GM15510 (cell line): ENCODE data around the gene VGLL4.

Experiments used
- POLR2A ChIP-seq: IDR thresholded peaks from 3 replicates; pipeline ENCODE4 v1.6.1; 2011; ENCODE audit warnings: borderline replicate concordance; ENCODE audit not compliant: insufficient read length; ENCODE audit errors: extremely low read depth

Gene VGLL4

DNA sequence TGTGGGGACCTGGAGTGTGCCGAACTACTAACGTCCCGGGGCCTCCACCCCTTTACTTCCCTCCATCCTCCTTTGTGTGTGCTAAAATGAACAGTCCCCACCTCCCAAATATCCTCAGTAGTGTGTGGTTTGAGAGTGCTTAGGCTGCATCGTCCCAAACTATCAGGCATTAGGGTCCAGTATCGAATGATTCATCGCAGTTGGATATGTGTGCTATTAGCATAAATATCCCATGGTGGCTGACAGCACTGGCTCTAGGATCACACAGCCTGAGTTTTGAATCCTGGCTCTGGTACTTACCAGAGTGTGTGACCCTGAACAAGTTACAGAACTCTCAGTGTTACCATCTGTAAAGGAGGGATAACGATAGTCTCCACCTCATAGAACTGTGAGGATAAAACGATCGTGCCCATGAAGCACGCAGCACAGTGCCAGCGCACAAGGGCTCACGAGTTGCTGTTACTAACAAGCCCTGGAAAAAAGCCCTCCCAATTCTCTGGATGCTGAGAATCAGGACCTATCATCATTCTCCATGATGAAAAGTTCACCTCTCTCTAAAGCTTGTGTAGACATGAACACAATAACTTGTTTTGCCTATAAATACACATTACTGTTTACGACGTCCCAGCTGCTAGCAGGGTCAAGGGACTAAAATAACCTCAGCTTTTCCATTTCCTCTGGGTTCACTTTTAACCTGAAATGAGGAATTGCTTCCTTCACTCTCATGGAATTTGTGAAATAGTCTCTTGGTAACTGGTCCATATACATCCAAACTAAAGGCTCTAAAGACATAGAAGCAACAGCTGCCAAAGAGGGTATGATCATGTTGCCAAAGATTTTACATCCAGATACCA lies 51.0 kb downstream of the VGLL4 start:
- TF ChIP-seq POLR2A: no peak

GRCh38 chr3:11591391-11592282 lies 52.1 kb downstream of the VGLL4 start:
- TF ChIP-seq POLR2A: no peak

DNA sequence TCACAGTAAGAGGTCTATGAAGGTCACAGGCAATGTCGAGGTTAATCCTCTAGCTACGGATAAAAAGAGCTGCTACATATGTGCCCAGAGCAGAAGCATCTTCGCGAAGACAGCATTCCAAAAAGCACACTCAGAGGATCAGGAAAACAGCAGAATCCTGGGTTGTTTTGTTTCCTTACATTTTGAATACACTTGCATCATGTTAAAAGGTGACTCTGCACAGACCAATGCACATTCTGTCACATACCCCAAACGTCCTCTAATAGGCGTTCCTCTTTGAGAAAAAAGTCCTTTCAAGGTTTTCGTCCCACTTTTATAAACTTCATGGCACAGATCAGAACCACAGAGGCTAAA lies 52.7 kb downstream of the VGLL4 start:
- TF ChIP-seq POLR2A: no peak

DNA sequence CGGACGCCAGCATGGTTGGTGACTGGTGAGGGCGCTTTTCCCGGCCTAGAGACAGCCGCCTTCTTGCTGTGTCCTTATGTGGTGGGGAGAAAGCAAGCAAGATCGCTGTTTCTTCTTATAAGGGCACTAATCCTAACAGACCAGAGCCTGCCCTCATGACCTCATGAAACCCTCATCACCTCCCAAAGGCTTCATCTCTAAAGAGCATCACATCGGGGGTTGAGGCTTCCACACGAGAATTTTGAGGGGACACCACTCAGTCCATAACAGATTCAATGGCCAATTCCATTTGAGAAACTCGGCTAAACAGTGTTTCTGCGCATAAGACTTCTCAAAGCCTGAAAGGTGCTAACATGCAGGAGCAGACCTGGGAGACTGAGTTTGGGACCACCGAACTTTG lies 54.0 kb downstream of the VGLL4 start:
- no peak for TF ChIP-seq POLR2A

GRCh38 chr3:11588755-11589154 lies 55.0 kb downstream of the VGLL4 start:
- TF ChIP-seq POLR2A: no peak

DNA sequence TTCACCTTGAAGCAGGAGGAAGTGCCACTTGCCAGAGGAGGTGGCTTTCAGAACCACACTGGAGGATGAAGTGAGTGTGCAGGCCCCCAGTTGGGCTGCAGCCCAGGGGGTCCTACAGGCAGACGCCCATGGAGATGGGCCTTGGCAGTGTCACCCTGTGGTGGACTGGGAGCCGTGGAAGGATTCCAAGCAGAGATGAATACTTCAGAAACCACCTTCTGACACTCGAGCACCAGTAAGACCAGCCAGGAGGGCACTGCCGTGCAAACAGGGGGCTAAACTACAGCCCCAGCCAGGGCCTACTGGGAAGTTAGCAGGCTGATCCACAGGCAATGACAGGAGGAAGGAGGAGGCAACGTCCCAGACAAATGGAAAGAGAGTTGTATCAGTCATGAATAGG lies 55.4 kb downstream of the VGLL4 start:
- TF ChIP-seq POLR2A: no peak

GRCh38 chr3:11587766-11588165 lies 55.9 kb downstream of the VGLL4 start:
- TF ChIP-seq POLR2A: no peak

- TF ChIP-seq POLR2A: no peak
Measured at GRCh38 chr3:11584570-11584969, 59.1 kb downstream of the VGLL4 start.

DNA sequence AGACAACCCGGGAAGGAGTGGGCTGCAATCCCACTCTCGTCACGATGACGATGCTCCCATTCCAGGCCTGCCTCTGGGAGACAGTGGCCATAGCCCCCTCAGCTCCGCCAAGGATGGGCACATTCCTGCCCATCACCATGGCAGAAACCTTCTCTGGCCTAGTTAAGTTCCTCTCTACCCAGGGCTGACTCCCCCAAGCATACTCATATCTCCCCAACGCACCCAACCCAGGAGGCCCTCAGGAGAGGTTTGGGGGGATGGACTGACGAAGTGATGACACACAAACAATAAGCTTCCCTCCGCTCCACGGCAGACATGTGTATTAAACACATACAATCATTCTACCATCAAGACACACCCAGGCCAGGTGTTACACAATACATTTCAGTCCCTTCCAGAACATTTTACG lies 60.1 kb downstream of the VGLL4 start:
- TF ChIP-seq POLR2A: no peak

- no peak for TF ChIP-seq POLR2A
Measured at GRCh38 chr3:11583235-11583634, 60.5 kb downstream of the VGLL4 start.

GRCh38 chr3:11582191-11582968 lies 61.3 kb downstream of the VGLL4 start:
- TF ChIP-seq POLR2A: no peak

- TF ChIP-seq POLR2A: no peak
Measured at GRCh38 chr3:11581237-11582190, 62.2 kb downstream of the VGLL4 start.

DNA sequence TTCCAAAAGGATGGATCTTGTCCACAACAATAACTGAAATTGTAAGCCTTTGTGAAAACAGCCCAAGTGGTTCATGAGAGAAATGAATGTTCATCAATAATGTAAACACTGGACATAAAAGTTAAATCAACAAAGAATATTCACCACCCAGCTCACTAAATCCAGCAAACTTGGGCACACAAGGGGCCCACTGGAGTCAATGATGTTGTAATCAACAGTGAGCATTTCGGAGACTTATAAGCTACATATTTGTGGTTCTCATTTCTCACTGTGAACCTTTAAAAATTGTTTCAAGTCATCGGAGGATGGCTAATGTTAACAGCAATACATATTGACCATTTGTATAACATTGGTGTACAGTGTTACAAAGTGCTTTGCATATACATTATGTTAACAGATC lies 63.1 kb downstream of the VGLL4 start:
- TF ChIP-seq POLR2A: no peak

GRCh38 chr3:11578169-11578568 lies 65.5 kb downstream of the VGLL4 start:
- TF ChIP-seq POLR2A: no peak
